ENCODE data around the gene SPDYA. TPM values are rescaled to one million over a fixed set of nuclear protein-coding genes. Genes with fewer than 3 reads are reported as not detected.
"Not testable (repeated sequence)": the region's sequence is repeated elsewhere in the genome, so short reads cannot be mapped to it uniquely, and the experiment has no call there.

The SPDYA gene
- total RNA-seq, result 3.3 TPM

GRCh38 chr2:28810384-28811285 lies at the start of gene SPDYA:
Gene SPDYA, plus strand, starts transcription at chr2:28810834. Its CDS starts 5,181 bp downstream, at chr2:28816015.
- DNase-seq (ENCODE audit: low spot score) (peak; percentile 84), ATAC-seq (peak; percentile 94)
- intact Hi-C loops (cut with DNase I), result no loop called here

GRCh38 chr2:28761420-28761819 lies 49.2 kb upstream of the SPDYA start:
- ATAC-seq (no peak), DNase-seq (ENCODE audit: low spot score) (no peak)
- intact Hi-C loops (cut with DNase I), result no loop called here

- DNase-seq (ENCODE audit: low spot score) (no peak), ATAC-seq (no peak)
- intact Hi-C loops (cut with DNase I), result no loop called here
These were observed 45.5 kb upstream of the SPDYA start for GRCh38 chr2:28764909-28765711.

DNA sequence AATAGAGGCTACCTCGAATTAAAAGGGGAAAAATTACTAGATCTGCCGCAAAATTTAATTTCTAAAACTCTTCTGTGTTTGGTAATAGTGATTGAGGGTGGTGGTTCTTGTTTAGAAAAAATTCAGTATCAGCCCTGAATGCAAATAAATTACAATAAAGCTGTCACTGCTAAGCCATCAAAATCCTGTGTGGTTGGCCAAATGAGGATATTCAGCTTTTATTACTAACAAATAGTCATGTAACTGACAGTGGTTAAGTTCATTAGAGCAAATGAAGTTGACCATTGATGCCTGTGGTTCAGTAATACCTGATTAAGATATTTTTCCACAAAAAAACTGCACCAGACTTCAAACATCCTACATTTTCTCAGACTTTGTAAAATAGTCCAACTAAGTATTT lies 44.6 kb upstream of the SPDYA start:
- intact Hi-C loops (cut with DNase I), result no loop called here
- ATAC-seq (no peak), DNase-seq (ENCODE audit: low spot score) (no peak)

DNA sequence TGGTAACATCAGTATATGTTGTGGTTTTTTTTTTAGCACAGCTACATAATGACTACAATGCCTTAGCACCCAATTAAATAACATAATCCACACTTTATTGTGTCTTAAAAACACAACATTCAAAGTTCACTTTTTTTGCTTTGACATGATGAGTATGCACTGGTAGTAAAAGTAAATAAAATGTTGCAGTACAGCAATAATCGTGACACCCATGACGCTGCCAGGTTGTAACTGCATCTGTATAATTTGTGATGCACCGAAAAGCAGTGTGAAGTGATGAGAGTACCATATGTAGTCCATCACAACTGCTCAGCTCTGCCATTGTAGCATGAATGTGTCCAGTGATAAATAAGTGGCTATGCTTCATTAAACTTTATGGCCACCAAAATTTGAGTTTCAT lies 43.3 kb upstream of the SPDYA start:
- ATAC-seq (no peak), DNase-seq (ENCODE audit: low spot score) (no peak)
- intact Hi-C loops (cut with DNase I), result no loop called here

- DNase-seq (ENCODE audit: low spot score), result no peak
- no peak for ATAC-seq
- intact Hi-C loops (cut with DNase I), result no loop called here
These were observed 42.2 kb upstream of the SPDYA start for GRCh38 chr2:28768422-28768821.

- DNase-seq (ENCODE audit: low spot score) (no peak), ATAC-seq (no peak)
- intact Hi-C loops (cut with DNase I), result no loop called here
These were observed 41.7 kb upstream of the SPDYA start for GRCh38 chr2:28768952-28769351.

DNA sequence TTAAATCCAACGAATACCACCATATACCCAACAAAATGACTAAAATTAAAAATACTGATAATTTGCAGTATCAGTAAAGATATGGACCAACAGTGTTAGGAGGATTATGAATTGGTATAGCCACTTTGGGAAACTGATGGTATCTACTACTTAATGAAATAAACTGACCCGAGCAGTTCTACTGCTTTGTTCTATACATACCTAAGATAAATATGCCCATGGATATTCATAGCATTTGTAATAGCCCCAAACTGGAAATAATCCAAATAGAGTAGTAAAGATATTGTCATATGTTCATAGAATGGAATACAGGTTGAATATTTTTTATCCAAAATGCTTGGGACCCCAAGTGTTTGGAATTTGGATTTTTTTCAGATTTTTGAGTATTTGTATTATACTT lies 38.3 kb upstream of the SPDYA start:
- intact Hi-C loops (cut with DNase I), result no loop called here
- no peak for DNase-seq (ENCODE audit: low spot score)
- ATAC-seq, result no peak

- DNase-seq (ENCODE audit: low spot score) (no peak), ATAC-seq (no peak)
- intact Hi-C loops (cut with DNase I), result no loop called here
These were observed 34.2 kb upstream of the SPDYA start for GRCh38 chr2:28776471-28776870.

- no peak for ATAC-seq
- intact Hi-C loops (cut with DNase I), result no loop called here
- no peak for DNase-seq (ENCODE audit: low spot score)
These were observed 32.2 kb upstream of the SPDYA start for GRCh38 chr2:28778392-28778791.

DNA sequence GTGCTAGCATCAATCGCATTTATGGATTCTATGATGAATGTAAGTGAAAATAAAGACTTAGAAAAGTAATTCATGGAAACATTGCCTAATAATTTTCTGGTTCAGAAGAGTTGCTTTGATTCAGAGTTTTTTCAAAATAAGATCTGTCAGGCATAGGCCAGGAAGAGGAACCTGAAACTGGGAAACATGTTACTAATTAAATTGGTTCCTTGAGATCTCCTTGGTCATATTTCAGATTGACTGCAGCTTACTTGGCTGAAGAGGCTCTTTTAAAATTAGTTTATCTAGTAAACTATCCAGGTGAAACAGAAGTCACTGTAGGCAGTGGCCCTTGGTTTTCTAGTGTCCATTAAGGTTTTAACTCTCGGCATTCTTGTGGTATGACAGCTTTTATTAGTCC lies 31.6 kb upstream of the SPDYA start:
- ATAC-seq (no peak), DNase-seq (ENCODE audit: low spot score) (no peak)
- intact Hi-C loops (cut with DNase I), result no loop called here

- ATAC-seq (no peak), DNase-seq (ENCODE audit: low spot score) (no peak)
- intact Hi-C loops (cut with DNase I), result no loop called here
These were observed 30.1 kb upstream of the SPDYA start for GRCh38 chr2:28780496-28780895.

DNA sequence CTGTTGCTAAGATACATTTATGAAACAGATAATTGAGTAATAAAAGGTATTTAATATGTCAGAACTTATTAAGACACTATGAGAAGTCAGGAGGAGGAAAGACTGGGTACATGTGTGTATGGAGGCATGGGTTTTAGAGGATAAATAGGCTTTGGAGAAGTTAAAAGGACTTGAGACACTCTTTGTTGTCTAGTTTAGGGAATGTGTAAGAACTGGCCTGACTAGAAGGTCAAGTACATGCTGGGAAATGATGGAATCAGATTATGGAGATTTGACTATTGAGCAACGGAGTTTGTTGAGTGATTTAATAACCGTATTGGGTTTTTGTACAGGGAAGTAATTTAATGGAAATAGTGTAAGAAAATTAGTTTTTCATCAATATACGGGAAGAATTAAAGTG lies 28.2 kb upstream of the SPDYA start:
- DNase-seq (ENCODE audit: low spot score), result no peak
- intact Hi-C loops (cut with DNase I), result no loop called here
- no peak for ATAC-seq

- intact Hi-C loops (cut with DNase I); ATAC-seq; DNase-seq (ENCODE audit: low spot score): not testable (repeated sequence)
These were observed 26.1 kb upstream of the SPDYA start for GRCh38 chr2:28784570-28784969.

DNA sequence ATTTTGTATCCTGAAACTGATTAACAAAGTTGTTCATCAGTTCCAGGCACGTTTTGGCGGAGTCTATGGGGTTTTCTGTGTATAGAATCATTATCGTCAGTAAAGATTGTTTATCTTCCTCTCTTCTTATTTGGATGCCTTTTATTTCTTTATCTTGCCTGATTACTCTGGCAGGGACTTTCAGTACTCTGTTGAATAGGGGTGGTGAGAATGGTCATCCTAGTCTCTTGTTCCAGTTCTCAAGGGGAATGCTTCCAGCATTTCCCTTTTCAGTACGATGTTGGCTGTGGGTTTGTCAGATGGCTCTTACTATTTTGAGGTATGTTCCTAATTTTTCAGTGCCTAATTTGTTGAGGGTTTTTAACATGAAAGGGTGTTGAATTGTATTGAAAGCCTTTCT lies 14.0 kb upstream of the SPDYA start:
- intact Hi-C loops (cut with DNase I), result no loop called here
- no peak for DNase-seq (ENCODE audit: low spot score)
- no peak for ATAC-seq

DNA sequence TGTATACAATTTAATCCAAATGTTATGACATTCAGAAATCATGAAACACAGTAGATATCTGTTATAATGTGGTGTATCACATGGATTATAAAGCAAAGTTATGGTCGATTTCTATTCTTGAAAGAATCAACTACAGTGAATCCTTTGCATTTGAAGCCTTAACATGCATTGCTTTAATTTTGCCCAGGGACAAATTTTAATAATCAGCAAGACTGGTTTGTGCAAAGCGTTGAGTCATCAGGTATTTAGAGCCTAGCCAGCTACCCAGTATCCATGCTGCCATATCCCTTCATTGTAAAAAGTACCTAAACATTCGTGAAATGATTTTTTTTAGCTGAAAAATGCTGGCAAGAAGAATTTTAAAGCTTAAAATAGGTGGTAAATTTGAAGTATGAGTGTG lies 8.9 kb upstream of the SPDYA start:
- intact Hi-C loops (cut with DNase I), result no loop called here
- ATAC-seq (no peak), DNase-seq (ENCODE audit: low spot score) (no peak)

GRCh38 chr2:28802975-28803429 lies 7.6 kb upstream of the SPDYA start:
- ATAC-seq, result peak; percentile 58
- DNase-seq (ENCODE audit: low spot score), result no peak
- intact Hi-C loops (cut with DNase I), result no loop called here

- DNase-seq (ENCODE audit: low spot score) (no peak), ATAC-seq (no peak)
- intact Hi-C loops (cut with DNase I), result no loop called here
These were observed 707 bp upstream of the SPDYA start for GRCh38 chr2:28809927-28810326.

DNA sequence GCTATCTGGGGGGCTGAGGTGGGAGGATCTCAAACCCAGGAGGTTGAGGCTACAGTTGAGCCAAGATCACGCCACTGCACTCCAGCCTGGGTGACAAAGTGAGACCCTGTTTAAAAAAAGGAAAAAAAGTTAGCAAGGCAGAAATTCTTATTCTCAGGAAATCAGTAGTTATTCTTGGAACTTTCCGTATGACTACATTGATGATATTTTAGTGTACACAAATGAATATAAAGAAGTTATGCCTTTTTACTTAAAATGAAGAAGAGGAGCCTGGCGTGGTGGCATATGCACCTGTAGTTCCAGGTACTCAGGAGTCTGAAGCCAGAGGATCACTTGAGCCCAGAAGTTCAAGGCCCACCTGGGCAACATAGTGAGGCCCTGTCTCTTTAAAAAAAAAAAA lies 7.4 kb downstream of the SPDYA start:
- intact Hi-C loops (cut with DNase I), result no loop called here
- DNase-seq (ENCODE audit: low spot score) (no peak), ATAC-seq (no peak)

DNA sequence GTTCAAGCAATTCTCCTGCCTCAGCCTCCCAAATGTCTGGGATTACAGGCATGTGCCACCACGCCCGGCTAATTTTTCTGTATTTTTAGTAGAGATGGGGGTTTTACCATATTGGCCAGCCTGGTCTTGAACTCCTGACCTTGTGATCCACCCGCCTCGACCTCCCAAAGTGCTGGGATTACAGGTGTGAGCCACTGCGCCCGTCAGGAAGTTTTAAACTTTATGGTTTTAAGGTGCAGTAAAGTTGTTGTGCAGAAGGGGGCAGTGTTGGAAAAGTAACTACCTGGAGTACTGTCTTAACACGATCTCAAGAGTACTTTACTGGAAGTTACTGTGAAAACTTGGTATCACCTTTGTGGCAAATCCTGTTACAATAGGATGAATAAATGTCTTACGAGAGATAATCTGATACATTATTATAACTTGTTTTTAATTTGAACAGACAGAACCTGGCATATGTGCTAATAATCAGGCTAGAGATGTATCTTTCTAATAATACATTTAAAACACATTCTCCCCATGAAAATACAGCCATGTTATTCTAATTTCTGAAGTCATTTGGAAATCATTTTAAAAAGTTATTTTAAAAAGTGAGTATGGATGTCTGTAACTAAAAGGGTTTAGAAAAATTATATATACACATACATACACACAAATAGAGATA lies 10.8 kb downstream of the SPDYA start:
- ATAC-seq, result peak; percentile 73

More for the DNA sequence above, 10.8 kb downstream of the SPDYA start:
- no peak for DNase-seq (ENCODE audit: low spot score)
- intact Hi-C loops (cut with DNase I), result no loop called here

All from sciatic nerve (tissue), 2 donors.